Activated effector memory CD4-positive, alpha-beta T cell treated with anti-CD3 and anti-CD28 coated beads, Interleukin-2, amount 50 U/mL, for 16 hours (primary cell): ENCODE measurements around the gene EPSTI1.
"Not testable (repeated sequence)": the region's sequence is repeated elsewhere in the genome, so short reads cannot be mapped to it uniquely, and the experiment has no call there.

Experiments
- DNase-seq: peaks from one replicate; pipeline ENCODE4 v3.0.0-alpha.2; 2020

Gene EPSTI1

DNA sequence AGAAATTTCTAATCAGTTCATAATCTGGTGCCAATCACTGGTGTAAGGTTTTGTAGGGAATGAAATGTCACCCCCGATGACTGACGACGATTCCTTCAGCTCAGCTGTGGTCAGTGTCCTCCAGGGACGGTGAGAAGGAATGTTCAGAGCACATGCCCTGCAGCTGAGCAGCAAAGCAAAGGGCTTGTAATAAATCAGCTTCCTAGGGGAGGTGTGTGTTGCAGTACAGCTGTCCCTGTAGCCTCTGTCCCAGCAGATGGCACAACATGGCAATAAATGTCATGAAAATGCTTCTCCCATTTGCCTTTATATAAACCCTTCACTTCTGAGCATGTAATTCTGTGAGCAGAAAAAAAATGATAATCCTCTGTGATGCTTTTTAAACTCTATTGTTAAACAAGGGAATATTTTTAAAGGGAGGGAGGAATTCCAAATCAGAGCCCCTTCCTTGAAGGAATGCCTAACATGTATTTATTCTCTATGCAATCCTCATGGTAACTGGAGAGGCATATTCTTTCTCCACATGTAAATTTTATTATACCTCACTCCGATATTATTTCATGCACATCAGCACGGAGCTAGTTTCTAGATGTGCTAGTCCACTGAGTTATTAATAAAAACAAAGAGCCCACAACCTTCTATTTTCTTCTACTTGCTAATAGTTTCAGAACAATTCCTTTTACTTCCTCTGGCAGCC, 108.1 kb downstream of the EPSTI1 start:
- DNase-seq, result no peak

DNA sequence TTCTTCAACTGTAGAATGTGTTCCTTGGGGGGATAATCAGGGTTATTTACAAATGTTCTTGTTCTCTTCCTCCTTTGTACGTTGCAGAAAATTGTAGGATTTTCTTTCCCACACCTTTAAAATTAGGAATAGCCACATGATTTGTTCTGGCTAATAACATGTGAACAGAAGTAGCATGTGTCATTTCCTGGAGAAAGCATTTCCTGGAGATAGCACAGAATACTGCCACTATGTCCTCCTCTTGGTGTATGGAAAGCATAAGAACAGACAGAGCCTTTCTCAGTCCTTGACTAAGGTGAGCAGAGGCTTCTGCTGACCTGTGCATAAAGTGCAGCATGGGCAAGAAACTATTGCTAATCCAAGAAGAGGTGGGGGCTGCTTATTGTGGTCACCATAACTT, 108.9 kb downstream of the EPSTI1 start:
- DNase-seq, result no peak

DNA sequence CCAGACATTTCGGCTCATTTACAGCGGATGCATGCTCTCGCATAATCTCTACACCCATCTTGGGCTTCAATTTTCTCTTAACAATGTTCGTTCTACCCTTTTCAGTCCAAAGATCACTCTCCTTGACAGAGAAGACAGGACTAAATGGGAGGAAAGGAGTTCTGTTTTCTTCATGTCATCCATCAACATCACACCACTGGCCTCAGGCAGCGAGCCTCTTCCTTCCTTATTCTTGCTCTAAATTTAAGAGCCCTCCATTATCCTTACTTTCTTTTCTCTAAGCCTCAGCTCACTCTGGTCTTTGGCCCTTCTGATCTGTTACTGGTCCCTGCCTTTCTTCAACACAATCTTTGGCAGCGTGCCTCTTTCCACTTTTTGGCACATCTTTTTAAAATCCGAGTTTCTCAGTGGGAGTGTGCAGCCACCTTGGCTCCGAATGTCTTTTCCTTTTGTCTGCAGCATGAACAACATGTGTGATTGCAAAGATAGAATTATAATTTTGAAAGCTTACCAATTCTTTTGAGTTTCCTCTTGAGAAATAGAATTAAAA, 111.9 kb downstream of the EPSTI1 start:
- DNase-seq, result no peak

DNA sequence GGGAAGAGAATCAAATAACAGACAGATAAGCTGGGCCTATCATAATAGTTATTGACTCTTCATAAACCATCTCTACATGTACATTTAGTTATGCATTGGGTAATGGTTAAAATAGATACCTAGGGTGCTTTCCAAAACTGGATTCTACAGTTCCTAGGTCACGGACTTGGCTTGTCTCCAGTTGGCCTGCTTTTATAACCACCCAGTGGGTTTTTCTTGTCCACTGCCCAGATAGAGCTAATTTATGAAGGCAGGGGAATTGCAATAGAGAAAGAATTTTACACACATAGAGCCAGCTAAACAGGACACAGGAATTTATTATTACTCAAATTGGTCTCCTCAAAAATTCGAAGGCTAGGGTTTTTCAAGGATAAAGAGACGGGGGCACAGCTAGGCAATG, 113.3 kb downstream of the EPSTI1 start:
- no peak for DNase-seq

DNA sequence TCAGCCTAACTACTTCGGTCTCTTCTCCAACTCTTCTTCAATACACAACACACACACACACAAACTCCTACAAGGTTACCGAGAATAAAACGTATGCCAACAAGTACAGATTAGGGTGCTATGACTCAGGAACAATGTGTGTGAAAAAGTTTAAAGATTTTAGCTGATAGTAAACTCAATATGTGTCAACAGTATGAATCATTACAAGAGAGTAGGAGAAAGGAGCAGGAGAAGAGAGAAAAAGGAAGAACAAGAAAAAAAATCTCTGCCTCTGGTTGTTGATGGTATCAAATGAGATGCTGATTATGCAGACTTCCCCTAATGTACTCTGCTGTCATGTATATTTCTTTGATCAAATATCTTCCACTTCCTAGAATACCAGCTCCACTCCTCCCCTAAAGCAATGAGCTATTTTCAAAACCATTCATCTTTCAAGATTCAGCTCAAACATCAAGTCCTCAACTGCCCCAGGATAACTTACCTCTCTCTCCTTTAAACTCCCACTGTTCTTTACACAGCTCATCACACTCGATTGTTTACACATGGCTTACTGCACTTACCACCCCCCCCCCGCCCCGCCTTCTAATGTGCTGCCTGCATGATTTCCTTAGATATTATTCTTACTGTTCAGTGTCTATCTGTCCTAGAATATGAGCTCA, 115.0 kb downstream of the EPSTI1 start:
- DNase-seq, result no peak

DNA sequence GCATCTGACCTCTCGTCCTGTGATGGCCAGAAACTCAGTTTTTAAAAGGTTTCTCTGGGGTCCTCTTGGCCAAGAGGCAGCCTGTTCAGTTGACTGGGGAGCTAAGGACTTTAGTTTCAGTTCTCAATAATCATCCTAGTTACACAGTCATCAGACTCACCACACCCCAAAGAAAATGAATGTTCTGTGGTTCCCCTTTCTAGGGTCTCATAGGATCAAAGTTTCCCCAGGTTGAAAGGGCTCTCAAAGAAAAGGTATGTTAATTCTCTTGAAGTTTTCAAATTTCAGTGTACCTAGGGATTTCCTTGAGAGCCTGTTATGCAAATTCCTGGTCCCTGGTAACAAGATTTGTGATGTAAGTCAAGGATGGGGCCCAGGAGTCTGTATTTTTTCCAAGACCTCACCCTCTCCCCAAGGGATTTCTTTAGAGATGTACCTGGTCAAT, 115.7 kb downstream of the EPSTI1 start:
- no peak for DNase-seq

DNA sequence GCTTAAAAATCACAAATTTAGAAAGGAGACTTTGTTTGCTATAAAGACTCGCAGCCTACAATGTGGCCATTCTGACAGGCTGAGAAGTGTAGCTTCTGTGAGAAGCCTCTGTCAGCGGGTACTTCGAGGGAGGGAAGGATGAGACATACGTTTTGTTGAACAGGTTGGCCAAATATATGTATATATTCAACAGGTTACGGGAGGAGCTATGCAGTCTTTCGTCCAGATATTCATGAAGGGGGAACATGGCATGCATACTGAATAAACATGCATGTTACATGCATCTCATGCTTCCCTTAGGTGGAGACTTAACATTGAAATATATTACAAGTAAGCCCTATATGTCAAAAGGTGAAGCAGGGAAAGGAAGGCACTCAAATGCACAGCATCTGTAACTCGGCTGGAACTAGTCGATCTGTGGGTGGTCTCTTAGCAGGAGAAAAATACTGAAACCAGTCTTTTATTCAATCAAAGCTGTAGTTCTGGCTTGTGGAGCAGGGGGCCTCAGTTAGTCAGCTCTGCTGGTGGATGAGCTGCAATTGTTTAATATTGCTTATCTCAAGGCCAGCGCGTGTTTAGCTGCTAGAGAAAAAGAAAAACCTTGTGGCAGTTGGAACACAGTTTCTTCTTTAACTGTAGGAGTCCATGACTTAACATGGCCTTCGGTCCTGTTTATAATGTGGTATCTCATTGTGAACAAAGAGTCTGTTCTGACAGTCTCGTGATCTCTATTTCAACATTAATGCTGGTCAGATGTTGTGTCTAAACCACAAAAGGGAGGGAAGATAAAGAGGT, 116.4 kb downstream of the EPSTI1 start:
- DNase-seq, result no peak

DNA sequence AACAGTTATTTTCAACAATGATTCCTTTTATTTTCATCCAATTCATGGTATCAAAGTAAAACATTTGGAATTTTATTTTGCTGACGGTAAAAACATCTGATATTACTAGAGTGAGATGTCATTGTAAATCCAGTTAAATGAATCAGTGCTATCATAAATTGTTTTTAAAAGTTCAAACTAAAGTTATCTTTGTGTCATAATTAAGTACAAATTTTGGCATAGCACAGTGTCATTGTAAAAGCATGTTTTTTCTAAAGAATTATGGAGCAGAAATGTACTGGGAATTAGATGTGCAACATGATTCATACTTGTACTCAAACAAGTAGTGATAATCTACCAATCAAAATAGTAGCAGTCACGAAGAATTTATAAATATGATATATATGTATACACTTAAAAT, 117.8 kb downstream of the EPSTI1 start:
- DNase-seq, result no peak

DNA sequence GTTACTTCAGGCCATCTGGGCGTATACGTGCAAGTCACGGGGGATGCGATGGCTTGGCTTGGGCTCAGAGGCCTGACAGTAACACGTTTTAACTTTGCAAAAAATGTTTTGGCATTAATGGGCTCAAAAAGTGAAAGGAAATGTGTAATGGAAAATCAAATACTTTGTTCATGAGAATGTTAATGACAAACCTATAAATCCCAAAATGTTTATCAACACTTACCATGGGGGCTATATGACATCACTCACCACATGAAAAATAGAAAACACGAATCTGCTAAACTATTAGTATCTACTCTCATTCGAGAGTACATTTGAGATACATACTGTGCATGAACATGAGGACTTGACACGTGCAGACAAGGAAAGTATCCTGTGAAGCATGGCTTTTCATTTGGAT, 119.0 kb downstream of the EPSTI1 start:
- DNase-seq, result no peak

DNA sequence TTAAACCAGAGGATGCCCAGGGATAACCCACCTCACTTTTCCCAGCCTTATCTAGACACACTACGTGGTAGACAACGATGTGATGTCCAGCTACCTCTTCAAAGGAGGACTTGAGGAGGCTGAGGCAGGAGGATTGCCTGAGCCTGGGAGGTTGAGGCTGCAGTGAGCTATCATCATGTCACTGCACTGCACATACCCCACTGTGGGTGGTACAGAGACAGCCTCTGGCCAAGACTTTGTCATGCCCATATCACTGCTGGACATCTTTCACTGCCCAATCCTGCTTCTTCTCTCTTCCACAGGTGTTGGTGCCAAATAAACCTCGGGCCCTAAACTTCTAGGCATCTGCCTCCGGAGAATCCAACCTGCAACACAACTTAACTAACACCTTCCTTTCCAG, 124.8 kb downstream of the EPSTI1 start:
- DNase-seq, result no peak

DNA sequence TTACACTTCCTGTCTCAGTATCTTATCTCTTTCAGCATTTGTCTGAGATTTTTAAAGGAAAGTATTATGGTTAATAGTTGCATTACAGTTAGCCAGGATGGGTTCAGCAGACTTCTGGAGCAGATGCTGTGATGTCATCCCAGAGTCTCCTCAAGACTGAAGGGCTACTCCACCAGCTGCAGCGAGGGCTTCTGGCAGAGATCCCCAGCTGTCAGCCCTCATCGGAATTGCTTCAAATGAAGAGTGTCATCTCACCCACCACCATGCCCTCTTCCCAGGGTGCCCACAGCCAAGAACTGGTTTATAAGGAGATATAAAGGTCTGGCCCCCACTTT, 126.3 kb downstream of the EPSTI1 start:
- DNase-seq, result no peak

DNA sequence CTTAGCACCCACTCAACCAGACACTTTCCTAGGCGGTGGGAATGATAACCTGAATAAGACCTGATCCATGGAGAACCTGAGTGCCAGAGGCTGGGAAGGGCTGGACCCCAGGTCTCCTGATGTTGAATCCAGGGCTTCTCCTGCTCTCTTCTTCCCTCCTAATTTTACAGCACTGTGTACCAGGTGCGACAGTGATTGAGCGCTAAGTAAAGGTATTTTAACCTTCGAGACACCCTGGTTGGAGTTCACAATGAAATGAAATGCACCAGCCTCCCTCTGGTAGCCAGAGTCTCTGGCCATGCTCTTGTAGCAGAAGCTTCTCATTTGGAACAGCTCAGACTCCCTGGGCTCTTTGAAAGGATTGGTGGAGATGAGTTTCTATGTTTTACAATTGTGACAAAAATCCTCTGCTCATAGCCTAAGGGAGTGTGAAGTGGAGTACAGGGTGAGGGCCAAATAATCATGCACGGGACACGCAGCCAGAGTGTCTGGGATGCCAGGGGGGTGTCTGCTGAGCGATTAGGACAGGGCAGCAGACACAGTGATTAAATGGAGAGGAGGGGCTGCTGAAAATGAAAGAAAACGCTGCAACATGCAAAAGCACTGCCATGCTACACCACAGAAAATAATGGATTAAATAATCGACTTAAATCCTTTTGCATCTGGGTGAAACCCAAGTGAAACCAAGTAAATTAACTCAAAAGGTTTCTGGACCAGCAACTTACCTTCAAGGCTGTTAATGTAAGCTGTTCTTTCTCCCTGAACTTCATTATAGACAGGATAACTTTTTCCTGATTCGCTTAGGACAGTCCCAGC, 126.9 kb downstream of the EPSTI1 start:
- DNase-seq, result no peak

DNA sequence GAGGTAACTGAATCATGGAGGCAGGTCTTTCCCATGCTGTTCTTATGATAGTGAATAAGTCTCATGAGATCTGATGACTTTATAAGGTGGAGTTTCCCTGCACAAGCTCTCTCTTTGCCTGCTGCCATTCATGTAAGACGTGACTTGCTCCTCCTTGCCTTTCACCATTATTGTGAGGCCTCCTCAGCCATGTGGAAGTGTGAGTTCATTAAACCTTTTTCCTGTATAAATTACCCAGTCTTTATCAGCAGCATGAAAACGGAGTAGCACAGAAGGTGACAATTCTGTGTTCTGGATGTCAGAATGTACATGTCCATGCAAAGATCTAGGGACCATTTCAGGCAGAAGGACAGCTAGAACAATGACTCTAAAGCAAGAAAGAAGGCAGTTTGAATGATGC, 129.7 kb downstream of the EPSTI1 start:
- not testable (repeated sequence) for DNase-seq

DNA sequence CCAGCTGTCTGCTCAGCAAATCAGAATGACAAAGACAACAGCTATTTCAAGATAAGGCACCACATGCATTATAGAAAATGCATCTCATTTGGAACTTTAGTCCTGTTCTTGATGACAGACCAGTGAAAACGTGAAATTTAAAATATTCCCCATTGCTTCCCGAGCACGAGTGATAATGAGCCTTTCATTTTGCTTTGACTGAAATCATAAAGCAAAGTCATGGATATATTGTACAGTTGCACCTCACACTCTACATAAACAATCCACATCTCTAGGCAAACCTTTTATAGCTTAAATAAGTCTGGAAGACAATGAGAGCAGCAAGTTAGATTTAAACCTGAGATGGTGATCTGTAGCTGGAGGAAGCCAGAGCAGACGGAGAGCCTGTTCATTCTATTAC, 131.6 kb downstream of the EPSTI1 start:
- no peak for DNase-seq

DNA sequence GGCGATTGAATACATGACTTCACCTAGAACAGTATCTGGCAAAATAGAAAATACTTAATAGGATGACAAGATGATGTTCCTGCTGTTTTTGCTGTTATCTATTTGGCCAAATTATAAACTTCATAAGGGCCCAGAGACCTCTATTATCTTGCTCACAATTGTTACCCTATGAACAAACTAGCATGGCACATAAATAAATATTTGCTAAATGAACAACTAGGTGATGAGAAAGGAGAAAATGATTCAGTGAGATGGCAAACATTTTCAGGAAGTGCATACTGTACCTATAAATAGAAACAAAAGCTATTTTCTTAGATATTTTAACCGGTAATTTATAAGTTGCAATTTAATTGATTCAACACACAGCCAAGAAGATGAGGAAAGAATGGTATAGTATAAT, 132.3 kb downstream of the EPSTI1 start:
- no peak for DNase-seq

DNA sequence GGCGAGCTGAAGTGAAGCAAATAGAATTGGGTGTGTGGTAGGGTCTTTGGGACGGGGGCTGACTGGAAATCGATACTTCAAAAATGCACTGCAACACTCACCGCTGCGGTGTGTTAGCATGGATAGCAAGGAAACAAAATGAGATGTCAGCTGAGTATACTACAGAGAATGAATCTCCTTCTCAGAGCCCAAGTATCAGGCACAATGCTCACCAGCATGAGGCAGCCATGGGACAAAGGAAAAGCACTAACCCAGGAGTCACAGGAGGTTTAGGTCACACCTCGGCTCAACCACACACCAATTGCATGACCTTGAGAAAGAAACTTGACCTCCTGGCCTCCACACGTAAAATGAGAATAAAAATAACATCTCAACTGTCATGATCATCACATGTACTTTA, 136.6 kb downstream of the EPSTI1 start:
- no peak for DNase-seq

DNA sequence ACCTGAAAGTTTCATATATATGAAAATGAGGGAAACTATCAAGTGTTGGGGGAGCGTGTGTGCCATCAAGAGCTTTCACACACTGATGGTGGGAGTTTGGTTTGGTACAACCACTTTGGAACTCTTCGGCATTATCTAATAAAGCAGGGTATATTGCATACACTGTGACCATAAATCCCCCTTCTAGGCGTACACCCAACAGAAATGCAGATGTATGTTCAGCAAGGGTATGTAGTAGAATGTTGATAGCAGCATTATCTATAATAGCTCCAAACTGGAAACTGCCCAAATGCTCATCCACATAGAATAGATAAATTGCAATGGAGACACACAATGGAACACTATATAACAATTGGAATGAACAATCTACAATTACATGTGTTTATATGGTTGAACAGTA, 139.9 kb downstream of the EPSTI1 start:
- DNase-seq, result no peak

DNA sequence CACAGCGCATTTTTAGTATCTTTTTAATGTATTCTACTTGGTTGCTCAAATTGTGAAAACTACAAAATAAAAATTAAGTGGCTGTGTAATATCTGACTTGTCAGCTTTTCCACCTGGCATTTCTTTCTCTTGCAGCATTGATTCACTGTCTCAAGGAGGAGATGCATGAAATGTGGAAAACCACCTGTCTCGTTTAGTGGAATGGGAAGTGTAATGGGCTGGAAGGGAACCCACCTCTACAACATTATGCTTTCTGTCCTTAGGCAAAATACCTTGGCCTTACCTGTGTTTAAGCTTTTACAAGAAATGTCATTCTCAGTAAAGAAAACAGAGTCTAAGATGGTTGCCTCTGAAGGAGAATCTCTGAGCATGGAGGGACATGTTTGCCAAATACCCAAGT, 142.8 kb downstream of the EPSTI1 start:
- DNase-seq, result no peak

DNA sequence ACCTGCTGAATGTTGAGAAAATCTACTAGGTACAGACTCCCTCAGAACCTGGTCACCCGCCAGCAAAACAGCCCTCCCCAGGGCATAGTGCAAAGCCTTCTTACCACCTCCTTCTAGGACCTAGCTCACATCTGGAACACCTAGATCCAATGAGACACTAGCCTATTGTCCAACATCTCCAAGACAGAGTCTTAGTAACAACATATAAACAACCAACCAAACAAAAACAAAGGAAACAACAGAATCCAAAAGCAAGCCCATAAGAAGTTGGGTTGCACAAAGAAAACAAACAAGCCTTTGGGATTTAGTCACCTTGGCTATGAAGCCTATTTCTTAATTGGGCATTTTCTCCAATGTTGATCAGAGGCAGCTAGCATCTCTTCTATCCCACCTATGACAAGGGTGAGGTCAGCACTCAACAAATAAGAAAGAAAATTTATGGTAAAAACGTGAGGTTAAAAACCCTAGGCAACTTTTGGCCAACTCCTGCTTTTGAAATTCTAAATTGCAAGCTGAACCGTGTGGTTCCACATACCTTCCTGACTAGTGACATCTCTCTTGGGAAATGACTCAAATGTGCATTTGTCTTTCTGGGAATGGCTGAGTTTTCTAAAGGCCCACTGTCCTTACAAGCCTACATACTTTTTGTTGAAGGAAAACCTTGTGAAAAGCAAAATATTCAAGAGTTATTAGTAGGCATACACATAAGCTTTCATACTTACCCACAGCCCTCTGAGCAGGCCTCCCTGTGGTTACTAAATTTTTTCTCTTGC, 144.0 kb downstream of the EPSTI1 start:
- no peak for DNase-seq

DNA sequence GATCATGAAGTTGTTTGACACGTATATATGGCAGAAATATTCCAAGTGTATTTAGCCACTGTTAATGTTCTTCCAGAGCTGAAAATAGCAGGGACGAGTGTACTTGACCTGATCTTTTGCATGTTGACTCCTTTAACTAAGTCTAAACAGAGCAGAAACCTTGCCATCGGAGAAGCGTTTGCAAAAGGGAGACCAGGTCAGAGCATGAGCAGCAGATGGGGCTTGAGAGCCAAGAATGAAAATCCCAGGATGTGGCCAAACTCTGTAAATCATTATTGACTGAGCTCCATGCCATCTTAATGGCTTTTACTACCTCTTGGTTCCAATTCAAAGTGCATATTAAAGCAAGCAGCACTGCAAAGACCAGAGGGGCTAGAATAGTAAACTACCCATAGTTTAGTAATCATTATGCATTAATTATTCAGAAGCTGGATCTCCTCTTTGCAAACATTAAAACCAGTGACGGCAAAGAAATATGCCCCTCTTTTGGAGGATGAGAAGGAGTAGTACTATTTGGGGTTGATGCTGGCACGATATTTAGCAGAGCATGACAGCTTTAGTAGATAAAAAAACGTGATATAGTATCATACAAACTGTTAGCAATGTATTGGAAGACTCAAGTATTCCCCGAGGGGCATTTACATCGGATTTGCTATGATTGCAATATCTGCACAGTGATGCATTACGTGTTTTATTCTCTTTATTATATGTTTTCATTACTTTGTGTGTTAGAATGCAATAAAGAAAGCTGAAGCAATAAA, 154.9 kb downstream of the EPSTI1 start:
- no peak for DNase-seq
